Measurements from ENCODE around the gene TMTC2.

The TMTC2 gene

DNA sequence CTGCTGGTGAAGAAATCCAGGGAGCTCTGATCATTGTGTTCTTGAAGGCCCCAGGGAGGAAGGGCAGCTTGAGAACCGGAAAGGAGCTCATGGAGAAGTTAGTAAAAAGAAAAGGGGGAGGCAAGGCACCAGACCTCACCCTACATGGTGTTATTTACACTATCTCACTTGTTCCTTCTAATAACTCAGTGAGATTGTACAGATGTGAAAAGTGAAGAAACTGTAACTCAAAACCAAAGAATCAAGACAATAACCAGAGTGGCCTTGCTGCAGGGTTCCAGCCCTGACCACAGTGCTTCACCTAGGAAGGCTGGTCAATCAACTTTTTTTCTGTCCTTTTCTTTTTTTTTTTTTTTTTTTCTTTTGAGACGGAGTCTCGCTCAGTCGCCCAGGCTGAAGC, 353.6 kb downstream of the TMTC2 start:
- H3K4me3 ChIP-seq (replicated peaks; ENCODE audit: low read depth, low read length): no peak overlapping the region
- TF ChIP-seq, protein P1, sequence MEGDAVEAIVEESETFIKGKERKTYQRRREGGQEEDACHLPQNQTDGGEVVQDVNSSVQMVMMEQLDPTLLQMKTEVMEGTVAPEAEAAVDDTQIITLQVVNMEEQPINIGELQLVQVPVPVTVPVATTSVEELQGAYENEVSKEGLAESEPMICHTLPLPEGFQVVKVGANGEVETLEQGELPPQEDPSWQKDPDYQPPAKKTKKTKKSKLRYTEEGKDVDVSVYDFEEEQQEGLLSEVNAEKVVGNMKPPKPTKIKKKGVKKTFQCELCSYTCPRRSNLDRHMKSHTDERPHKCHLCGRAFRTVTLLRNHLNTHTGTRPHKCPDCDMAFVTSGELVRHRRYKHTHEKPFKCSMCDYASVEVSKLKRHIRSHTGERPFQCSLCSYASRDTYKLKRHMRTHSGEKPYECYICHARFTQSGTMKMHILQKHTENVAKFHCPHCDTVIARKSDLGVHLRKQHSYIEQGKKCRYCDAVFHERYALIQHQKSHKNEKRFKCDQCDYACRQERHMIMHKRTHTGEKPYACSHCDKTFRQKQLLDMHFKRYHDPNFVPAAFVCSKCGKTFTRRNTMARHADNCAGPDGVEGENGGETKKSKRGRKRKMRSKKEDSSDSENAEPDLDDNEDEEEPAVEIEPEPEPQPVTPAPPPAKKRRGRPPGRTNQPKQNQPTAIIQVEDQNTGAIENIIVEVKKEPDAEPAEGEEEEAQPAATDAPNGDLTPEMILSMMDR (IDR thresholded peaks at IDR 0.05; ENCODE audit: low read length, missing control alignments): no peak
- DNase-seq (ENCODE audit: low read depth): peak; percentile 10

DNA sequence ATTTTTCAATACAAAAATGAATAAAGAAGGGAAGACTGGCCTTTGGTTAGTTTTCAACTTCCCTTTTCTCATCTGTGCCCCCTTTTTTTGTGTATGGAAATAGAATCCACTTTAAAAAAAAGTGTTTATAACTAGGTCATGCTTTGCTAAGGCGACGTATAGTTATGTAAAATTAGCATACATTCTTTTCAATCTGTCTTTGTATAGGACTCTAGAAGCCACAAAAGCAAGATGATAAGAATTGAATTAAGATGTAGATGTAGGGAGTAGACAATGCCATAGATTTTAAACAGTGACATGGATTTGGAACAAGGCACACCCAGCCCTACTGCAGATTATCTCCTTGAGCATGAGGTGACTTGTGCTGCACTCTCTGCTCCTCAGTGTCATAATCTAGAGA, 354.3 kb downstream of the TMTC2 start:
- H3K4me3 ChIP-seq (replicated peaks; ENCODE audit: low read depth, low read length): no peak overlapping the region
- TF ChIP-seq, protein P1 (IDR thresholded peaks at IDR 0.05; ENCODE audit: low read length, missing control alignments): no peak
- DNase-seq (ENCODE audit: low read depth): no peak

DNA sequence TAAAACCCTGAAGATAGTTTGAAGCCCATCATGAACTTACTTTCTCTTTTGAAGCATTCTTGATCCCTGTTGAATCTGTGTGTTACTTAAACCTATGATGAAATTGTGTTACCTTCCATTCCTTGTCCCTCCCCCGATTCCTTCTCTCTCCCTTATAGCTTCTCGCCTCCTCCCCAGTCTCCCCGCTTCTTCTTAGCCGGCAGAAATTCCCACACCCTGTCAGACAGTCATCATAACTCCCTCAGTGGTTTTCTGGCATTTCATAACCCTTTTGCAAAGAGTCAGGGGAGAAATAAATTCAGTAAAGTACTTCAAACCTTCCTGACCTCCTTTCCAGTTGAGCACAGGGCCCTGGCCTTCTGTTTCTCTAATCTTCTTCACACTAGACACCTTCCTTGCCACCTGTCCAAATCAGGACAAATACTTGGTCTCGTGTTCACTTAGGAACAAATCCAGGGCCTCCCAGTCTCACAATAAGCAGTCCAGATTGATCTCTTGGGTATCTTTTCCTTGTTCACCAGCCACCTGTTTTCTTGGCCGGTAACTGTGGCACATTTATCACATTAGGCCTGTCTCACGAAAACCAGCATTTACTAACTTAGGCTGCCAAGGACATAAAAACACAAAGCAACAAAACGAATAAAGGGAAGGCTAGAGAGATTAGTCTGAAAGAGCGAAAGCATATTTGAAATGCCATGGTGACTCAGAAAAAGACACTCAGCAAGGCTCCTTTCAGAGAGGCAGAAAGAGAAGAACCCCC, 355.9 kb downstream of the TMTC2 start:
- TF ChIP-seq, protein P1 (IDR thresholded peaks at IDR 0.05; ENCODE audit: low read length, missing control alignments): no peak
- peak; percentile 2 for DNase-seq (ENCODE audit: low read depth)
- no peak overlapping the region for H3K4me3 ChIP-seq (replicated peaks; ENCODE audit: low read depth, low read length)

DNA sequence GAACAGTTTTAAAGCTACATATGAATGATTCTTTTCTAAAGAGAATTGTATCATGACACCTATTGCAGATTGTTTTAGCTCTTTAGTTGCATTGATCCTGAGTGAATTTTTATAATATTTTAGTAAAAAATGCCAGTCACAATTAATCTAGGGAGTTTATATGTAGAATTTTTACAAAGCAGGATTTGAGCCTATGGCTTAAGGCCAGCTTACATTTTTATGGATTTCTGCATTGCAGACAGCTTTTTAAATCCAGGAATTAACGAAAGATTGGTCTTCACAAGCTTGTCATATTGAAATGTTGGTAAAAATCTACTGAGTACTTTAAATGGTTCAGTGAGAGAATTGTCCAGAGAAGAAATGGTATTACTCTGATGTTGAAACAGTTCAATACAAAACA, 358.0 kb downstream of the TMTC2 start:
- no peak overlapping the region for H3K4me3 ChIP-seq (replicated peaks; ENCODE audit: low read depth, low read length)
- TF ChIP-seq, protein P1 (IDR thresholded peaks at IDR 0.05; ENCODE audit: low read length, missing control alignments): no peak
- no peak for DNase-seq (ENCODE audit: low read depth)

DNA sequence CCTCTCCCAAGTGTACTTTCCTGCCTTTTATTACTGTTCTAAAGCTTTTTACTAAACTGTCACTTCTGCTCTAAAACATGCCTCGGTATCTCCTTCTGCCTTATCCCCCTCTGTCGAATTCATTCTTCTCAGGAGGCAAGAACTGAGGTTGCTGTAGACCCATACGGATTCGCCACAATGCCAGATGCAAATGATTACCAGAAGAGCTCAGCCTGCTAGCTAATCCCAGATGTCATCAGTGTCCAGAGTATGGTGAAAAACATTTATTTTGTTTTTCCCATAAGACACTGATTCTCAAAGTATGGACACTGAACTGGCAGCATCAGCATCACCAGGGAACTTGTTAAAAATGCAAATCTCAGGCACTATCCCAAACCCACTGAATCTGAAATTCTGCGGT, 359.3 kb downstream of the TMTC2 start:
- no peak for DNase-seq (ENCODE audit: low read depth)
- TF ChIP-seq, protein P1 (IDR thresholded peaks at IDR 0.05; ENCODE audit: low read length, missing control alignments): no peak

DNA sequence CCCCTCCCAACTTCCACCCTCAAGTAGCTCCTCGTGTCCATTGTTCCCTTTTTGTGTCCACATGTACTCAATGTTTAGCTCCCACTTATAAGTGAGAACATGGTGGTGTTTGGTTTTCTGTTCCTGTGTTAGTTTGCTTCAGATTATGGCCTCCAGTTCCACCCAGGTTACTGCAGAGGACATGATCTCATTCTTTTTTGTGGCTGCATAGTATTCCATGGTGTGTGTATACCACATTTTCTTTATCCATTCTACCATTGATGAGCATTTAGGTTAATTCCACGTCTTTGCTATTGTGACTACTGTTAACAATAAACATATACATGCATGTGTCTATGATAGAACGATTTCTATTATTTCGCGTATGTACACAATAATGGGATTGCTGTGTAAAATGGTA, 362.6 kb downstream of the TMTC2 start:
- no peak overlapping the region for H3K4me3 ChIP-seq (replicated peaks; ENCODE audit: low read depth, low read length)
- TF ChIP-seq, protein P1 (IDR thresholded peaks at IDR 0.05; ENCODE audit: low read length, missing control alignments): no peak
- no peak for DNase-seq (ENCODE audit: low read depth)

More for the DNA sequence above, 359.3 kb downstream of the TMTC2 start:
- H3K4me3 ChIP-seq (replicated peaks; ENCODE audit: low read depth, low read length): no peak overlapping the region

Data from fibroblast of pulmonary artery (primary cell).